Inflammatory macrophage treated with lipopolysaccharide for 4 hours (primary cell): Measurements from ENCODE around the gene SOCS3.

Experiments used
- DNase-seq: peaks from one replicate; pipeline ENCODE4 v3.0.0-alpha.2; 2020

Gene SOCS3

DNA sequence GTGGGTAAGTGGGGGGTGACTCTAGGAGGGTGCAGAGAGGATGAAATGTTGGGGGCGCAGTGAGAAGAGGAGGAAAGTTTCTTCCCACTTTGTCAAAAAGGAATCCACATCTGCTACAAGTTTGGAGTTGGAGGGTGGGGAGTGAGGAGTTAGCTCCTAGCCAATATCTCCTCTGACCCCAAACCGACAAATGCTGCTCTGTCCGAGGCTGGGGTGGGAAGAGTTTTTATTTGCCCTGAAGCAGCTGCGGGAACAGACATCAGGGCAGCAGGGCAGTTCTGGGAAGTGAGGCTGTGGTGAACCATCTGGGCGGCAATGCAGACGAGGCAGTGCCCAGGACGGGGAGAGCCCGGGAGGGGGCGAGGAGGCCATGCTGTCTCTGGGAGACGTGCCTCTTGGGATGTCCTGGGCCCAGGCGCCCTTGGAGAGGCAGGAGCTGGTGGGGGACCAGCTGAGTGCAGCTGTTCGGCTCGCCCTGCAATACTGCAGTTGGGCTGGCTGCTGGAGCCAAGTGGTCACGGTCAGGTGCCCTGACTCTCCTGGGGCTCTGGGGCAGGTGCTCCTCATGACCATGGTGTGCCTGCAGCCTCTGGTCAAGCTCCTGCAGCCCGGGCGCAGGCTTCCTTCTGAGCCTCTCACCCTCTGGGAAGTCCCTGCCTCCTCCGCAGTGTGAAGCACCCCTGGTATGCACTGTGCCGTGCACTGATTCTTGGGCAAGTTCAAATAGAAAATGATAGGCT is 6.4 kb upstream of the SOCS3 start:
- no peak for DNase-seq

DNA sequence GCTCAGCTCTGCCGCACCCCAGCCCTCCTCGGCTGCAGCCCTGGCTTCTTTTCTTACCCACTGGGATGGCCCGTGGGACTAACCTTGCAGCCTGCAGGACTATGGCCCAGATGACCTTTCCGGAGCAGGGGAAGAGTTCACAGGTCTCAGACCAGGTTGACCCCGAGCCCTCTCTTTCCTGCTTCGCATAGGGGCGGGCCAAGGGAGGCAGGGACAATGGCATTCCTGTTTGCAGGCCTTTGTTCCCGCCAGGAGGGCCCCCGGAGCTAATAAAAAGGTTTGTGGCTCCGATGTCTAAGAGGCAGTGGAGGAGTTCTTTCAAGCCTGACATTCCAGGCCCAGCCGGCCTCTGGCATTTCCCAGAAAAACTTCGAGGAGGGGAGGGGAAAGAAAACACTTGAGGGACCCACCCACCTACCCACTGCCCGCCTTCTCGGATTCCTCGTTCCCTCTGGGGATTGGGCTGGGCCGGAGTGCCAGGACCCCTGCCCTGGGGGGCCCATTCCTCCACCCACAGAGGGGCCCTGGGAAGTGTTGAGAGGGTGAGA is 5.8 kb upstream of the SOCS3 start:
- no peak for DNase-seq

DNA sequence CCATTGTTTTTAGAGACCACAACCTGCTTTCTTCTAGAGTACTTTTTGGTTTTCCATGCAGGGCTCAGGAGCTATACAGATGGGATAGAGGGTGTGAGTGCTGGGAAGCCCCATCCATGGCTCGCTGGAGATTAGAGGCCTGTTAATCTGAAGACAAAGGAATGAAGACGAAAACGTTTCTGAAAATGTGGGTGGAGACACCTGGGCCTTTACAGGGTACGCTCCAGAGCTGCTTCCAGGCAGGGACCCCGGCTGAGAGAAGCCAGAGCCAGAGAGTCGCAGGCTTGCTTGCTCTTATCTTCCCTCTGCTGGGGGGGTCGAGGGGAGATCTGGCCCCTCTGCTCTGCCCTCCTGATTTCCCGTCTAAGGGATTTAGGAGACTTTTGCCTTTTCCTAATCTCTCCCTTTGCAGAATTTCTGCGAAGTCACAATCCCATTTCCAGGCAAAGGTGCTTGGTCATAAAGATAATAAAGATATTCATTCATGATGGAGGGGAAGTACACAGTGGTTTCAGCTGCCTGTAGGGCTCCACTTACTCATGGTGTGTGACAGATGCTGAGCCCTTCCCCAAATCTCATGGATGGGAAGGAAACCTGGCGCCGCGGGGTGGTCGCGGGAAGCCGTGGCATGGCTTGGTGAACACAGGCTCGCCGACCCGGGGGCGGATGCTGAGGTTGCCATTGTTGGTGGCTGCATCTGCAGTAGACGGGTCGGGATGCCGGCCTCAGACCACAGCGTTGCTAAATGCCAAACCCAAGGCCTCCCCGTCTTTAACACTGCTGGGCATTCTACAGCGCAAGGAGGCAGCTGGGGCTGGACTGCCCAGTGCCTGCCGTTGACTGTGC is 4.8 kb upstream of the SOCS3 start:
- no peak for DNase-seq

DNA sequence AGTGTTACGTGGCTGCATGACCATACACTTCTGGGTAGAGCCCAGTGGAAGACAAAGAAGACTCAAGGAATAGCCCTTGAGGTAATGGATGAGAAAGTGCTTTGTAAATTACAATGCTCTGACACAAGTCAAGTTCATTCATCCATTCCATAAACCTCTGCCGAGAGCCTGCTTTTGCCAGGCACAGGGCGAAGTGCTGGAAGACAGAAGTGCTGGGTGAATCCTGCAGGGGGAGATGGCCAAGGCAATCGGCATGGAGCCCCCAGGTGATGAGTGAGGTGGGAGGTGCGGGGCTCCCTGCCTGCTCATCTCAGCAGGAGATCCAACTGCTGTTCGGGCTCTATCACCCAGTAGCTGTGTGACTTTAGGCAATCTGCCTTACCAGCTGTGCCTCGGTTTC is 2.8 kb upstream of the SOCS3 start:
- DNase-seq, result no peak

DNA sequence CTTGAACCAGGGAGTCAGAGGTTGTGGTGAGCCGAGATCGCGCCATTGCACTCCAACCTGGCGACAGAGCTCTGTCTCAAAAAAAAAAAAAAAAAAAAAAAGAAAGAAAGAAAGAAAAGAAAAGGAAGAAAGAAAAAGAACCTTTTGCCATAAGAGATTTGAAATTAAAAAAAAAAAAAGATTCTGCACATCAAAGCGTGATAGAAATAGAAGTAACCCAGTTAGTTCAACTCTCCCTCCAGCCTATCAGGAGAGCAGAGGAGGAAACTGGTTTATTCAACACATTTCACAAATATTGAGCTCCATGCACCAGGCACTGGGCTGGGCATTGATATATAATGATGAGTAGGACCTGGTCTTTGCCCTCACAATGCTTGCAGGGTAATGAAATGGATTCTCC is 2.4 kb upstream of the SOCS3 start:
- no peak for DNase-seq

DNA sequence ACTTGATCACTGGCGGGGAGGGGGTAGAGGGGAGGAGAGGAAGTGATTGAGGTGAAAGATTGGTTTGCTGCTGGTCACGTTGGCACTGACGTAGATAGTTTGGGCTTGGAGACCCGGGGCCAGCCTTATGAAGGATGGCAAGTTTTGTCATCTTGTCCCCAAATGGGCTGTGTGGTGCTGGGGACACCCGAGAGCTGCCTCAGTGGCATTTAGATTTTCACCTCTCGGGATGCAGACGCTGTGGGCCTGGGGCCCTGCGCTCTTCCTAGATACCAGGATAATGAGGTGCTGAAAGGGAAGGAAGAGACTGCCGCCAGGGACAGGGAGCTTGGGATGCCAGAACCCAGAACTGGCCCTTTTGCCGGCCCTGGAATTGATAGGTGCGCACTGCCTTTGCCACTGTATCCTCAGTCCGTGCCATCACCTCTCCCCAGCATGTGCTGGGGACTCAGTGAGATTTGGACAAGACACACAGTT is 1.4 kb upstream of the SOCS3 start:
- DNase-seq, result no peak

DNA sequence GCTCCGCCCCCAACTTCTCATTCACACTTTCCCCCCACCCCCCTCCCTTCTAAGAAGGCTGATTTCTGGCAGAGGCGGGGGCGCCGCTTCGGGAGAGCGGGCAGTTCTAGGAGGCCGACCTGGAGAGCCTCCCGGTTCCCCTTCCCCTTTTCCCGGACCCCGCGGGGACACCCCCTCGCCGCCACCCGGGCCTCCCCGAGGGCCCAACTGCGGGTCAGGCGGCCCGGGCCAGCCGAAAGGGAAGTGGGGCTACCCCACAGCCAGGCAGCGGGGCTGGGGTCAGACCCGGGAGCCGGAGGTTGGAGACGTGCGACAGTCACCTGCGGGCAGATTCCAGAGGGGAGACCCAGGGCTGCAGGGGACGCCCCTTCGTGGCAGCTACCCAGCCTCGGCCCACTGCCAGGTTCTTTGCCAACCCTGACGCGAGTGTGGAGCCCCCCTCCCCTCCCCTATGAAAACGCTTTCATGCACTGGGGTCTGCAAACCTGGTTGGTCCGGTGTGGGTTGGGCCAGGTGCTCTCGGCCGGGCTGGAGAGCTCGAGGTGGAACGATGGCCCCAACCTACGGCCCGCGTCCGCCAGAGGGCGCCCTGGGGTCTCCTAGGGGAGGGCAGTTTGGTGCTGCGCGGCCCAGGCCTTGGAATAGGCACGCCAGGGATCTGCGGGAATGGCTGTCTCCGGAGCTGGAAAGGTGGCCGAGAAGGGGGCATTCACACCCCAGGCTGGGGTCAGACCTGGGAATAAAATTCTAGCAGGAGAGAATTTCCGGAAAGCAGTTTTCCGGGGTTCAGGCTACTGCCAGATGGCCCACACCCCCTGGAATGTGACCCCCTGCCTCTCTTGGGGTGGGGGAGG is 721 bp upstream of the SOCS3 start:
- DNase-seq, result peak; percentile 88

DNA sequence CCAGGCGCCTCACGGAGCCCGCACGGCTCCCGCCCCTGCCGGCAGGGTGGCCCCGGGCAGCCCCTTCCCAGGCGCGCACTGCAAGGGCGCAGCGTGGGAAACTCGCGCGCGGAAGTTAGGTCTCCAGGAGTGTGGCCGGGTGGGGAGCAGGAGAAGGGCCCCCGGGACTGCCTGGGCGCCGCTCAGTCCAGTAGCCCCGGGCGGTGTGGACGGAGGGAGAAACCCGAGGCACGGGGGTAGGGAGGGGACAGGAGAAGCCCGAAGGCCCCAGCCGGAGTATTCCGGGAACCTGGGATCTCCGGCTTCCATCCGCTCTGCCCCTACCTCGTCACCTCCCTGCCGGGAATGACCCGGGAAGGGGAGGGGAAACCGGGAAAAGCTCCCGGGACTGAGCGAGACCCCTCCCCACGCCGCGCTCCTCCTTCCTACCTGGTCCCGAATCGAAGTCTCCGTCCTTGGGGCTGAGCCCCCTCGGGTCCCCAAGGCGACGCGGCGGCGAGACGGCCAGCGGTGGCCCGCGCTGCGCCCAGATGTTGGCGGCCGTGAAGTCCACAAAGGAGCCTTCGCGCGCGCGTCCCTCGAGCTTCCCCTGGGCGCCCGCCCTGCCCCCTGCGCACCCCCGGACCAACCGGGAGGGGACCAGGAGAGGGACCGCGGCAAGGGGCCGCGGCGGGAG is 418 bp downstream of the SOCS3 start:
- peak; percentile 50 for DNase-seq

DNA sequence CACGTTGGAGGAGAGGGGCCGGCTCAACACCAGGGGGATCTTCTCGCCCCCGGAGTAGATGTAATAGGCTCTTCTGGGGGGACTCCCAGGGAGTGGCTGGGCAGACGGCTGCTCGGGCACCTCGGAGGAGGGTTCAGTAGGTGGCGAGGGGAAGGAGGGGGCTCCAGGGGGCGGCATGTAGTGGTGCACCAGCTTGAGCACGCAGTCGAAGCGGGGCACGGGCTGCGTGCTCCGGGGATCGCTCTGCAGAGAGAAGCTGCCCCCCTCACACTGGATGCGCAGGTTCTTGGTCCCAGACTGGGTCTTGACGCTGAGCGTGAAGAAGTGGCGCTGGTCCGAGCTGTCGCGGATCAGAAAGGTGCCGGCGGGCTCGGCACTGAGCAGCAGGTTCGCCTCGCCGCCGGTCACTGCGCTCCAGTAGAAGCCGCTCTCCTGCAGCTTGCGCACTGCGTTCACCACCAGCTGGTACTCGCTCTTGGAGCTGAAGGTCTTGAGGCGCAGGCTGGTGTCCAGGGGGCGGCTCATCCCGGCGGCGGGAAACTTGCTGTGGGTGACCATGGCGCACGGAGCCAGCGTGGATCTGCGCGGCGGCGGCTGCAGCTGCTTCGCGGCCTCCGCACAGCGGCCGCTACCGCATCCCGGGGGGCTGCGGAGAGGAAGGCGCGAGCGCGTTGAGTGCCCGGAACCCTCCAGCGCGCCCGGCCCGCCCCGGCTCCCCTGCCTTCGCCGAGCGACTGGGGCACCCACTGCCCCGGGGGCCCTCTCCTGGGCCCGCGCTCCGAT is 1.1 kb downstream of the SOCS3 start:
- peak; percentile 40 for DNase-seq

DNA sequence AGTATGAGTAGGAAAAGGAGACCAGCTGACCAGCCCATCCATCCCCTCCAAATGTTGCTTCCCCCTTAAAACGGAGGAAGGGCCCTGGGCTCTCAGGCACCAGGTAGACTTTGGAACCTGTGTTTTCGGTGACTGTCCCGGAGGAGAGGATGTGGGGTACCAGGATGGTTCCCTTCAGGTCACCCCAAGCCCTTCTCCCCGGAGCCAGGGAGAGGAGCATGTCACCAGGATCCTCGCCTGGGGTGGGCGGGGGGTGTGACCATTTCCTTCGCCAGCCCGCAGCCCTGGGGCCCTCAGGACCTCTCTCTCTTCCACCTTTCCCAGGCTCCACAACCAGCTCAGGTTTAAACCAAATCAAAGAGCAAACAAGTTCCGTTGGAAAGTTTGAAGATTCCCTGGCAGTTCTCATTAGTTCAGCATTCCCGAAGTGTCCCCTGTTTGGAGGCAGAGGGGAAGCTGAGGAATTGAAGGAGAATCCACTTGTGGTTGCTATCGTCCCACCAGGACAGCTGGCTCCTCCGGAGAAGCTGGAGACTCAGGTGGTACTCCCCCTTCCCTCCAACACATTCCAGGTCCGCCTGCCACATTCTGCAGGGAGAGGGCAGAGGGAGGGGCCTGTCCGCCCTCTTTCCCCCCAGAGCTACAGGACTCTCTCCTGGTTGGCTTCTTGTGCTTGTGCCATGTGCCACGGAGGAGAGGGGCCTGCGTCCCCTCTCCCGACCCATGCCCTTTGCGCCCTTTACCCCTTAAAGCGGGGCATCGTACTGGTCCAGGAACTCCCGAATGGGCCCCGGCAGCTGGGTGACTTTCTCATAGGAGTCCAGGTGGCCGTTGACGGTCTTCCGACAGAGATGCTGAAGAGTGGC is 2.0 kb downstream of the SOCS3 start:
- no peak for DNase-seq

DNA sequence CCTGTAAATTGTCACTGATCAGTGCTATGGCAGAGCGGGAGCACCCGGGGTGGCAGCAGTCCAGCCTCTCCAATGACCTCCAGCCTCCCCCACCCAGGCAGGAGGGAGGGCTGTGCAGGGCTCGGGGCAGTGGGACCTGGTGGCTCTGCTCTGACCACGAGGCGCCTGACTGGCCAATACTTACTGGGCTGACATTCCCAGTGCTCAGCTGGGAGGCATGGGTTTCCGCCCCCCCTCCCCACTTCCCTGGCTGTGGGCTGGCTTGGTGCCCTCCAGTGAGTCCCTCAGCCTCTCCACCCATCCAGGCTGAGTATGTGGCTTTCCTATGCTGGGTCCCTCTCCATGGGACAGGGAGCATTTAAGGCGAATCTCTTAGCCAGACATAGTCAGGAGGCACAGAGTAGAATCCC is 2.7 kb downstream of the SOCS3 start:
- peak; percentile 65 for DNase-seq

DNA sequence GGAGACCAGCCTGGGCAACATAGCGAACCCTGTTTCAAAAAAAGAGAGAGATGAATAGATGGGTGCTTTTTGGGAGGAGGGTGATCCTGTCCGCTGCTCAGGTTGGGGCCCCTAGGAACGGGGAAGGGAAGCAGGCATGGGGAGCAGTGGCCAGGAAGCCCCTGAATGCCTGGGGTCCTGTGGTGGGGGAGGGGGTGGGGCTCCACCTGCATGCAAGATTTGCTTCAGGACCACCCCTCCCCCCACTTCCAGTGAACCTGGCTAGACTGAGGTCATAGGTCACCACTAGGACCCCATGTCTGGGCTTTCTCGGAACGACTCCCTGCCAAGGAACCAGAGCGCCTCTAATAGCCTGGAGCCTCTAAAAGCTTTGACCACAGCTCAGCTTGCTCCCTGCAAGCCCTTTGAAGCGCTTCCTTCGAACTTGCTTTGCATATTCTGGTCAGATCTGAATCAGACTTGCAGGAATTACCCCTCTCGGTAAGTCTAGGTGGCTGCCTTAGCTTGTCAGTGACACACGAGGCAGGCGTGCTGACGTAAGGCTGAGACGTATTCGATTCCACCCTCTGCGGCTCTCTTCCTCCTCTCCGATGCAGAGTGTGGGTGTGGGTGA is 3.7 kb downstream of the SOCS3 start:
- peak; percentile 99 for DNase-seq

DNA sequence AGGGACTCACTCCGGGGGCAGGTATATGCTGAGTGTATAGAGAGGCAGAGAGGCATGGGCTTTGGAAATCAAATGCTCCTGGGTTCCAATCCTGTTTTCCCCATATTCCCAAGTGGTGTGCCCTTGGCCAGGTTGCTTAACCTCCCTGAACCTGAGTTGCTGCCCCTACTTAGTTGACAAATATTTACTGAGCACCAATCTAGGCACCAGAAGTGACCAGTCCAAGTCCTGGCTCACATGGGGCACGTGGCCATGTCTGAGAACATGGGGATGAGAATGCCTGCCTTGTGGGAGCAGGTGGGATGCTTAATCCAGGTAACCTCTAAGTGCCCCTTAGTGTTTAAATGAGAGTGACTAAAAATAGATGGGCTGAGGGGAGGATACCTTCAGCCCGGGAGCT is 4.2 kb downstream of the SOCS3 start:
- no peak for DNase-seq

DNA sequence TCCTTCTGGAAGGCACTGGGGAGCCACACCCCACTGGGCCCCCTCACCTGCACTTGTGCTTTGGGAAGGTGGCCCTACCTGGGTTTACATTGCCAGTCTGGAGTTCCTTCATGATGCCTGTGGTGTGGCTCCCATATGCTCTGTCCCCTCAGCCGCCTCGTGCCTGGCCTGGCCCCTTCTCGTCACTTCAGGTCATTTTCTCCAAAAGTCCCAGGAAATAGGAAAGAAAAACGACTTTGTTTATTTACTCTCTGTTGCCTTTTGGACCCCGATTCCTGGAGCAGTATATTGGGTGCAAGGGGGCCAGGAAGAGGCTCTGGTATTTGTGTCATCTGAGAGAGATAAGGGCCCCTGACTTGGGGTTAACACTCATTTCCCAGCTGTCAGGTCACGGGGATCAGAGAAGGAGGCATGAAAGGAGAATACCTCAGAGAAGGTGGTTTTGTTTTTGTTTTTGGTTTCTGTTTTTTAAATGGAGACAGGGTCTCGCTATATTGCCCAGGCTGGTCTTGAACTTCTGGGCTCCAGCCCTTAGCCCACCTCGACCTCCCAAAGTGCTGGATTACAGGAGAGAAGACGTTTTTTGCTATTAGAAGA is 4.7 kb downstream of the SOCS3 start:
- no peak for DNase-seq

DNA sequence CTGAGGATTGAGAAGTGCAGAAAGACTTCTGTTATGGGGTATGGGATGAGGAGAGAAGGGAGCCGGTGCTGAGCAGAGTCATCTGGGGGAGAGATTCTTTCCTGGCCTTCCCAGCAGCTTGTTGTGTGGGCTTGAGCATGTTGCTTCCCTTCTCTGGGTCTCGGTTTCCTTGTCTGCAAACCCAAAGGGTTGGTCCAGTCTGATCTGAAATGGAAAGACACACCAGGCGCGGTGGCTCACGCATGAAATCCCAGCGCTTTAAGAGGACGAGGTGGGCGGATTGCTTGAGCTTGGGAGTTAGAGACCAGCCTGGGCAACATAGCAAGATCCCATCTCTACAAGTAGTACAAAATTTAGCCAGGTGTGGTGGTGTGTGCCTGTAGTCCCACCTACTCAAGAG is 6.0 kb downstream of the SOCS3 start:
- DNase-seq, result peak; percentile 81

DNA sequence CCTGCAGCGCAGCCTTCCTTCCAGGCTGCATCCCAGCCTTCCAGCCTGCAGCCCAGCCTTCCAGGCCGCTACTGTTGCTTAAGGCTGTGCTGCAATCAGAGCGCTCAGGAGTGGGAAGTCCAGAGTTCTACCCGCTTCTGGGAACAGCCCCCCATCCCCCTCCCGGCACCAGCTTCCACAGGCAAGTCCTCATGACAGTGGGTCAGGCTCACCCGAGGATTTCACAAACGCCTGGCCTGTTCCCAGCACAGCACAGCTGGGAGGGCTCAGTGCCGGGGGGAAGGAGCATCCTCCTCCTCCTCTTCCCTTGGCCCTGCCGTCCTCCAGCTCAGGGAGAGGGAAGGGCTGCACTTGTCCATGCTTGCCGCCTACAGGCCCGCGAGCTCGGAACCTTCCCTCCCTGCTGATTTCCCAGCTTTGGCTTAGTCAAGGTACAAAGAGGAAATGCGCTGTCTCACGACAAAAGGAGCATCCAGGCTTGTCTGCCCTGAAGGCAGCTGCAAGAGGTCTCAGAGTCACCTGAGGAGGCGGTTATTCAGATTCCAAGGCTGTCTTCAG is 8.3 kb downstream of the SOCS3 start:
- peak; percentile 93 for DNase-seq

DNA sequence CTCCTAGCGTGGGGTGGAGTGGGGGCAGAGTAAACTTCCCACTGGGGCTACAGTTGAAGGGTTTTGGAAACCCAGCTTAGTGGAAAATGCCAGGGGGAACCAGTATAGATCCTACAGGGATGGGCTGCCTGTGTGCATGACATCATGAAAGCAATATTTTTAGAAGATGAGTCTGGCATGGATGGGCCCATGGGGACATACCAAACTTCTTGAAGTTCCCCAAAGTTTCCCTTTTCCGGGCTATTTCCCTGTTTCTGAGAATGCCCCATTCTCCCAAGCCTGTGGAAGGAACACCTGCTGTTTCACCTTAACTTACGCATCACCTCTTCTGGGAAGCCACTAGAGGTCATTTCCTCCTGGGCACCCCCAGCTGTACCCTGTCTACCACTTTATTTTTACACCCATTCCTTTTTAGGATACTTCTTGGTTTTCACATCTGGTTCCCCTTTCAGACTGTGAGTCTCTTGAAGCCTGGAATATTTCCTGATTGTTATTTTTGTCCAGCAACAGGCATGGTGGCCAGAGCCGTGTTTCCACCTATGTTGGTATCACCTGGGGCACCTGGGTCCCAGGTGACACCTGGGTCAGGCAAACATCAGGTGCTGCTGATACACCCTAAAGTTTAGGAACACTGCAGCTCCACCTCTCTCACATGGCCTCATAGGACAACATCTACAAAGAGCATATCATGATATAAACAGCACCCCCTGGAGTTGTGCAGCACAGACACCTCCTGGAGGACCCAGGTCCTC is 9.8 kb downstream of the SOCS3 start:
- peak; percentile 95 for DNase-seq

DNA sequence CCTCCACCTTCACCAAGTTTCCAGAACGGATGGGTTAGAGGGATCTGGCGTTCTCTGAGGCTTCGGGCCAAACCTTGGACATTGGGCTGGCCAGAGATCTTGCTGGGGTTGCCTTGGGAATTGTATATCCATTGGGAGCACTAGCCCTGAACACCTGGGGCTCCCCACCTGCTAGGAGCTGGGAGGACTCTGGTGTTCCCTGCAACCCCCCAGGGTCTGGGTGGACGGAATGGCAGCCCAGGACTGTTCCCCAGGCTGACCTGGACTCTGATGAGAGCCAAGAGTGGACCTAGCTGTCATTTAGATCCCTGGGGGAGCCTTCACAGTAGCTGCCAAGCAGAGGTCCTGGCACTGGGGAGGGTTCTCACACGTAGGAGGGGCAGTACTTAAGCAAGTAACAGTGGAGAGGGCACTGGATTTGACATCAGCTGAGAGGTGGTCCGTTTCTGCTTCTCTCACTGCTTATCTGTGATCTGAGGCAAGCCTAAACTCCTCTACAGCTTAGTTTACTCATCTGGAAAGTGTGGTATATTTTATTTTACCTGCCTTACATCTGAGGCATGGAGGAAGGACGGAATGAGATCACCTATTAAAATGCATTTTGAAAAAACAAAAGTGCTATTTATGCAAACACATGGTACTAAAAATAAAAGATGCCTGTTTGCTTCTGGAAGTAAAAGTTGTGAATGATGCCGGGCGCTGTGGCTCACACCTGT is 11.7 kb downstream of the SOCS3 start:
- no peak for DNase-seq
